ENCODE results near the gene DENND4B. TPM values are rescaled to one million over a fixed set of nuclear protein-coding genes. Genes with fewer than 3 reads are reported as not detected.

DENND4B gene
- total RNA-seq, 2 donors from 2014 or later, result 22.0 to 26.6 TPM

DNA sequence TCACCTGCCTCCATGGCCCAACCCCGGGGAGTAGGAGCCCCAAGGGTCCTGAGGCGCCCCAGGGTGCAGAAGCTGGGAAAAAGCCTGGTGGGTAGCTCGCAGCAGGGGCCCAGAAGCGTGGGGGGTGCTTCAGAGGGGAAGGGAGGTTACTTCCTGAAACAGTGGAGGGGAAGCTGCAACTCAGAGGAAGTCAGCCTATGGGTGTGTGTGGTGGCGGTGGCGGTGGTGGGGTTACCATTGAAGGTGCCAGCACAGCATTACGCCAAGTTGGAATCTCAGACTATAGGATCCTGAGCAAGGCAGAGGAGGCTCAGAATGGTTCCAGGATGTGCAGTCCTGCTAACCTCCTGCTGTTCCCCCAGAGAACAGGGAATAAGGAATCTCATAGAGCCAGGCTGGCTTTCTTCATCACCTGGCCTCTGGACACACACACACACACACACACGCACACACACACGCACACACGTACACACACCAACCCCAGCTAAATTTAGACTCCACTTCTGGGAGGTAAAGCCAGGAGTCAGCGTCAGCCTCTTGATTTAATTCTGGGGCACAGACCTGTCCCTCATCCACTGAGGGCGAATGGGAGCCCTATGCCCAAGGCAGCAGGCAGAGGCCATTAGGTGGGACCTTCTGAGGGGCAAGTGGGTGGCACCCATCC lies 1.3 kb downstream of the DENND4B start:
- DNase-seq (ENCODE audit: low spot score), result peak; percentile 69
- Histone ChIP-seq H3K27me3 (no peaks in the 10 kb centered on the region), H3K4me3 (peak overlapping the region; percentile 79 to 90), H3K36me3 (peaks cover 56% of the 10 kb centered on the region), H3K27ac (peak overlapping the region; percentile 98), H3K4me1 (peaks cover 0 to 35% of the 10 kb centered on the region in 2 donors), H3K9me3 (no peaks in the 10 kb centered on the region)
- TF ChIP-seq, protein P1, sequence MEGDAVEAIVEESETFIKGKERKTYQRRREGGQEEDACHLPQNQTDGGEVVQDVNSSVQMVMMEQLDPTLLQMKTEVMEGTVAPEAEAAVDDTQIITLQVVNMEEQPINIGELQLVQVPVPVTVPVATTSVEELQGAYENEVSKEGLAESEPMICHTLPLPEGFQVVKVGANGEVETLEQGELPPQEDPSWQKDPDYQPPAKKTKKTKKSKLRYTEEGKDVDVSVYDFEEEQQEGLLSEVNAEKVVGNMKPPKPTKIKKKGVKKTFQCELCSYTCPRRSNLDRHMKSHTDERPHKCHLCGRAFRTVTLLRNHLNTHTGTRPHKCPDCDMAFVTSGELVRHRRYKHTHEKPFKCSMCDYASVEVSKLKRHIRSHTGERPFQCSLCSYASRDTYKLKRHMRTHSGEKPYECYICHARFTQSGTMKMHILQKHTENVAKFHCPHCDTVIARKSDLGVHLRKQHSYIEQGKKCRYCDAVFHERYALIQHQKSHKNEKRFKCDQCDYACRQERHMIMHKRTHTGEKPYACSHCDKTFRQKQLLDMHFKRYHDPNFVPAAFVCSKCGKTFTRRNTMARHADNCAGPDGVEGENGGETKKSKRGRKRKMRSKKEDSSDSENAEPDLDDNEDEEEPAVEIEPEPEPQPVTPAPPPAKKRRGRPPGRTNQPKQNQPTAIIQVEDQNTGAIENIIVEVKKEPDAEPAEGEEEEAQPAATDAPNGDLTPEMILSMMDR (IDR thresholded peaks at IDR 0.05), result no peak

DNA sequence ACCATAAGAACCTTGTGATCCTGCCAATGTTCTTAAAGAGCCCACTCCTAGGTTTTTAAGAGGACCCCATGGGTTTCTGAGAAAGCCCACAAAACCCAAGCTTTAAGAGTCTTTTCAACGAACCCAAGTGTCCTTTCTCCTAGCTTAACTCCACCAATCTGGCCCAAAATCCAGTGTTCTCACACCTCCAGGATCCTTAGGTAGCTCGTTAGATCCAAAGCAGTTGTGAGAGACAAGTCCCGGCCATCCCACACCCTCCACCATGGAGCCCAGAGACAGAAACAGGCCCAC lies 1.7 kb downstream of the DENND4B start:
- Histone ChIP-seq H3K27me3 (no peaks in the 10 kb centered on the region), H3K36me3 (peaks cover 52% of the 10 kb centered on the region), H3K4me1 (peaks cover 0 to 35% of the 10 kb centered on the region in 2 donors), H3K9me3 (no peaks in the 10 kb centered on the region), H3K4me3 (peak overlapping the region; percentile 79 to 90), H3K27ac (peak overlapping the region; percentile 98)
- TF ChIP-seq, protein P1 (IDR thresholded peaks at IDR 0.05), result no peak
- DNase-seq (ENCODE audit: low spot score), result no peak

DNA sequence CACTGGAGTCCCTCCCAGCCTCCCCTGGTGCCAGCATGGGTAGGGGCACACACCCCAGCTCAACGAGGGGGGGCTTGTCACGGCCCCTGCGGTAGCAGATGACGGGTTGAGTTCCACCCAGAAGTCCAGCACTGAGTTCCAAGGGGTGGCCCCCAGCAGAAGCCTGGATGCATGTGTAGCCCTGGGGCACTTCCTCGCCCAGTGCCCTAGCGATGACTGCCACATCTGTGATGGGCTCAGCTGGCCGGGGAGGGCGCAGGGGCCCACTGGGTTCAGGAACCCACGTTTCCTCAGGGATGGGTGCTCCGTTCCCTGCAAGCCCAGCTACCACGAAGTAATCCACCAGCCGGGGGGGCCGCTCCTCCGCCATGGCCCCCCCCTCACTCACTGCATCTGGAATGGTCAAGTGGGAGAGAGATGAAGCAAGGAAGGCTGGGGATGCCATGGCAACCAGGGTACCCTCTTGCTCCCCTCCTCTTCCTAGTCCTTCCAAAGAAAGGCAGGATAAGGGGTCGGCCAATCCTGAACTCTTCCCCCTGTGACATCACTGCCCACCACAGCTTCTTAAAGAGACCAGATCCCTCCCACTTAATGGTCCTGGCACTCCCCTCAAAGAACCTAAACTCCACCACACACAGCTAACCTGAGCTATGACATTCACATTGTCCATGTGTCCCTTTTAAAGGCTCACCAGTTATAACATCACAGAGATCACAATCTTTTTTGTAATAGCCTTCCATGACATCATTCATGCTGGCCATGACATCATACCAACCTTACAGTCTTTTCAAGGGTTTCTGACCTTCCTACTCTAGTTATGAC lies 2.3 kb downstream of the DENND4B start:
- Histone ChIP-seq H3K4me1 (peaks cover 0 to 35% of the 10 kb centered on the region in 2 donors), H3K27me3 (no peaks in the 10 kb centered on the region), H3K27ac (peak overlapping the region; percentile 98), H3K4me3 (peak overlapping the region in 1 of 2 donors; percentile 90), H3K9me3 (no peaks in the 10 kb centered on the region), H3K36me3 (peaks cover 47% of the 10 kb centered on the region)
- no peak for DNase-seq (ENCODE audit: low spot score)
- TF ChIP-seq, protein P1 (IDR thresholded peaks at IDR 0.05), result no peak

GRCh38 chr1:153942766-153943549 lies 3.6 kb downstream of the DENND4B start:
- Histone ChIP-seq H3K36me3 (peaks cover 44% of the 10 kb centered on the region), H3K27me3 (no peaks in the 10 kb centered on the region), H3K9me3 (no peaks in the 10 kb centered on the region), H3K27ac (no peak overlapping the region), H3K4me1 (peaks cover 0 to 35% of the 10 kb centered on the region in 2 donors), H3K4me3 (no peak overlapping the region)
- DNase-seq (ENCODE audit: low spot score), result no peak
- TF ChIP-seq, protein P1 (IDR thresholded peaks at IDR 0.05), result no peak

DNA sequence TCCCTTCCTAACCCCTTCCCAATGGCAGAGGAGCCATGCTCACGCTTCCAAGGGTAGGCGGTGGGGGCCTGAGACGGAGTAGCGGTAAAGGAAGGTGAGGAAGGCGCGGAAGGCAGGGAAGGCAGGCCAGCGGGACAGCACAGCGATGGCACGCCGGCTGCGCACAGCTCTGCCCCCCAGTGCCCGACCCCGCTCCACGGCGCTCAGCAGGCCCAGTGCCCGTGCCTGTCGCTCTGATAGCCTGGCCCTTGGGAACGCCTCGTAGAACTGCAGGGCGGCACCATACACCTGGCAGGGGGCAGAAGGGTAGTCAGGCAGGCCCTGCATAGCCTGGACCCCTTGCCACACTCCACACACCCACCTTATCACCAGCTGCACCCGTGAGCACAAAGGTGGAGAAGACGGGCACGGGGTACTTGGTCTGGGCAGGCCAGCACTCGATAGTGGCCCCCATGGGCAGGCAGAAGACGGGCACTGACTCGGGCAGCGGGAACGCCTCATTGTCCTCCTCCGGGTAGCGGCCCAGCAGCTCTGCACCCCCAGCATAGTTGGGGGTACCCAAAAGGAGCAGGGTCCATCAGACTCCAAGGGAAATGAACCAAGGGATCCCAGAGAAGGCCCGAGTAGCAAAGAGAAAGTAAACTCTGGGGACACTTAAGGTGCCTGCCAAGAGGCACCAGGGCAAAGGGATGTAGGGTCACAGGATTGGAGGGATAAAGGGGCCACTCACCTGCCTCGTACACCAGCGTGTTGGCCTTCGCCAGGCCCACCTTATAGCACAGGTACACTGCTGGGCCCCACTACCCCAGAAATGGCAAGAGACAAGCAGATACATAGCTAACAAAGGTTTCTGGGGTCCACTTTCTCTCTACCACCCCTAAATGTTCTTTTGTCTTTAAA lies 4.4 kb downstream of the DENND4B start:
- Histone ChIP-seq H3K9me3 (no peaks in the 10 kb centered on the region), H3K4me1 (peaks cover 0 to 32% of the 10 kb centered on the region in 2 donors), H3K27ac (no peak overlapping the region), H3K27me3 (no peaks in the 10 kb centered on the region), H3K36me3 (peaks cover 45% of the 10 kb centered on the region), H3K4me3 (no peak overlapping the region)
- TF ChIP-seq, protein P1 (IDR thresholded peaks at IDR 0.05), result no peak
- no peak for DNase-seq (ENCODE audit: low spot score)
